Lung (tissue), 12 donors: ENCODE results near the gene SLC35G1. TPM values are rescaled to one million over a fixed set of nuclear protein-coding genes. Genes with fewer than 3 reads are reported as not detected.

Experiments
- ATAC-seq: fragments of 200-7000 bp; cut with Tn5 transposase; one replicate; pipeline ENCODE4 v1.9.1; 2020; ENCODE audit warnings: moderate number of reproducible peaks; ENCODE audit not compliant: insufficient read depth, low FRiP score
- DNase-seq, 3 donors: peaks; one replicate each; pipeline ENCODE4 v3.0.0-alpha.2; 2013 to 2017
- H3K27ac ChIP-seq, 2 donors: one replicate each; pipeline ENCODE4 v1.5.1; 2013; ENCODE audit warnings: mild to moderate bottlenecking in 2 of 2, moderate library complexity in 2 of 2, control low read depth in 1 of 2, inconsistent platforms in 1 of 2, low read depth in 1 of 2, low read length in 1 of 2
- H3K27me3 ChIP-seq, 3 donors: one replicate each; pipeline ENCODE4 v1.5.1; 2013; ENCODE audit warnings: low read length in 2 of 3; ENCODE audit not compliant: control insufficient read depth in 3 of 3, insufficient read depth in 3 of 3
- H3K36me3 ChIP-seq, 4 donors: one replicate each; pipeline ENCODE4 v1.5.1; 2013; ENCODE audit warnings: low read length in 4 of 4, mild to moderate bottlenecking in 1 of 4, moderate library complexity in 1 of 4; ENCODE audit not compliant: control insufficient read depth in 4 of 4, insufficient read depth in 4 of 4
- H3K4me1 ChIP-seq, 5 donors: one replicate each; pipeline ENCODE4 v1.5.1; 2013; ENCODE audit warnings: low read length in 5 of 5, mild to moderate bottlenecking in 2 of 5, moderate library complexity in 1 of 5; ENCODE audit not compliant: control insufficient read depth in 5 of 5, insufficient read depth in 5 of 5
- H3K4me3 ChIP-seq: one replicate; pipeline ENCODE4 v1.5.1; 2013; ENCODE audit warnings: mild to moderate bottlenecking, control low read depth, moderate library complexity
- H3K9ac ChIP-seq, 2 donors: one replicate each; pipeline ENCODE4 v1.5.1; 2013; ENCODE audit warnings: low read length in 2 of 2, control low read depth in 1 of 2; ENCODE audit not compliant: insufficient read depth in 1 of 2
- H3K9me3 ChIP-seq, 4 donors: one replicate each; pipeline ENCODE4 v1.5.1; 2013; ENCODE audit warnings: low read length in 3 of 4, mild to moderate bottlenecking in 1 of 4, moderate library complexity in 1 of 4; ENCODE audit not compliant: control insufficient read depth in 4 of 4, insufficient read depth in 3 of 4
- CTCF ChIP-seq: IDR thresholded peaks from 2 replicates; pipeline ENCODE4 v1.5.1; 2012; ENCODE audit warnings: mild to moderate bottlenecking; ENCODE audit errors: control extremely low read depth, extremely low read depth
- WGBS, 2 donors: extraction: QIAGEN DNeasy Blood & Tissue Kit; methylation state at CpG; one replicate each; pipeline ENCODE4 v1.1.7; 2013; 5-methylcytosine and 5-hydroxymethylcytosine counted together
- polyA plus RNA-seq, 2 donors: library from polyadenylated mRNA; stranded (reverse); fragments of 200-250 nt; gene quantifications; one replicate each; pipeline ENCODE4 v1.2.1, GENCODE V29; 2013
- total RNA-seq, 2 donors: library from RNA; depleted of rRNA in 1 of 2; stranded (reverse); fragments of >200 nt in 1 of 2; gene quantifications; one replicate each; pipeline ENCODE4 v1.2.1, GENCODE V29; 2014 to 2021
- donor health status: control.
- donor health status: control.
- donor health status: Bipolar disorder and iron deficiency.
- donor health status: healthy.
- donor health status: DM: yes; HTN: yes; CAD: no.

The SLC35G1 gene
- total and polyA plus RNA-seq, 4 donors = 1.6 to 3.8 (median 2.0) TPM

- DNase-seq = peak in 1 of 3 donors; percentile 10
- no peak for ATAC-seq
- 38% methylated on average over 3 of the region's 3 CpGs for WGBS, 2 donors
- Histone ChIP-seq H3K9me3 (peaks cover 0 to 2% (median 0%) of the 10 kb centered on the region in 4 donors), H3K36me3 (no peaks in the 10 kb centered on the region), H3K9ac (no peak overlapping the region), H3K27ac (no peak overlapping the region), H3K4me3 (no peak overlapping the region), H3K27me3 (no peaks in the 10 kb centered on the region), H3K4me1 (peaks cover 0 to 6% (median 0%) of the 10 kb centered on the region in 5 donors)
- TF ChIP-seq CTCF = no peak
Observed at GRCh38 chr10:93854975-93855374, 38.8 kb upstream of the SLC35G1 start.

GRCh38 chr10:93856349-93857145 lies 37.2 kb upstream of the SLC35G1 start:
- Histone ChIP-seq H3K36me3 (no peaks in the 10 kb centered on the region), H3K4me1 (peaks cover 0 to 4% (median 0%) of the 10 kb centered on the region in 5 donors), H3K9me3 (peaks cover 0 to 2% (median 0%) of the 10 kb centered on the region in 4 donors), H3K4me3 (no peak overlapping the region), H3K9ac (no peak overlapping the region), H3K27ac (no peak overlapping the region), H3K27me3 (no peaks in the 10 kb centered on the region)
- ATAC-seq = no peak
- no peak for TF ChIP-seq CTCF
- WGBS, 2 donors = 85 to 91% methylated on average over 10 of the region's 10 CpGs
- DNase-seq = no peak

- Histone ChIP-seq H3K36me3 (no peaks in the 10 kb centered on the region), H3K9me3 (no peaks in the 10 kb centered on the region), H3K9ac (no peak overlapping the region), H3K27me3 (no peaks in the 10 kb centered on the region), H3K4me3 (no peak overlapping the region), H3K27ac (no peak overlapping the region), H3K4me1 (peaks cover 0 to 4% (median 0%) of the 10 kb centered on the region in 5 donors)
- TF ChIP-seq CTCF = peak; percentile 7
- no peak for ATAC-seq
- 37 to 47% methylated on average over 3 of the region's 3 CpGs for whole genome bisulfite sequencing, 2 donors
- peak in 2 of 3 donors; percentile 39 to 47 for DNase-seq
Observed at GRCh38 chr10:93859049-93859655, 34.6 kb upstream of the SLC35G1 start.
